Measurements from ENCODE around the gene TRAK1. TPM values are rescaled to one million over a fixed set of nuclear protein-coding genes. Genes with fewer than 3 reads are reported as not detected.

TRAK1 gene
- total RNA-seq, 4 donors from 2014 or later, result 37.4 to 89.5 (median 53.0) TPM

- Histone ChIP-seq H3K9me3 (no peaks in the 10 kb centered on the region), H3K27ac (peak overlapping the region; percentile 62 to 94 (median 86)), H3K4me3 (peak overlapping the region in 1 of 2 donors; percentile 5), H3K36me3 (no peaks in the 10 kb centered on the region), H3K4me1 (peaks cover 15 to 80% (median 31%) of the 10 kb centered on the region in 3 donors), H3K27me3 (no peaks in the 10 kb centered on the region)
- 55% methylated on average over 4 of the region's 7 CpGs; no CpG with 5 or more reads in 1 of the 2 donors for WGBS, 2 donors (ENCODE audit: low coverage in 1 of 2)
- peak; percentile 53 for ATAC-seq
- no peak for TF ChIP-seq POLR2A (IDR thresholded peaks at IDR 0.05)
- TF ChIP-seq POLR2AphosphoS5 (IDR thresholded peaks at IDR 0.05), result peak; percentile 20
Observed at GRCh38 chr3:42053476-42053875, 37.7 kb upstream of the TRAK1 start.

GRCh38 chr3:42055291-42055690, 35.9 kb upstream of the TRAK1 start:
- Histone ChIP-seq H3K36me3 (no peaks in the 10 kb centered on the region), H3K27me3 (no peaks in the 10 kb centered on the region), H3K4me1 (peaks cover 15 to 83% (median 28%) of the 10 kb centered on the region in 3 donors), H3K4me3 (no peak overlapping the region), H3K27ac (peak overlapping the region in 3 of 4 donors; percentile 37 to 49 (median 43)), H3K9me3 (no peaks in the 10 kb centered on the region)
- 84 to 88% methylated on average over 2 to 3 of the region's 3 CpGs for WGBS, 2 donors (ENCODE audit: low coverage in 1 of 2)
- no peak for ATAC-seq
- TF ChIP-seq CTCF (IDR thresholded peaks at IDR 0.05), result no peak

GRCh38 chr3:42056840-42057239, 34.3 kb upstream of the TRAK1 start:
- Histone ChIP-seq H3K4me3 (no peak overlapping the region), H3K4me1 (peaks cover 18 to 86% (median 30%) of the 10 kb centered on the region in 3 donors), H3K9me3 (no peaks in the 10 kb centered on the region), H3K27me3 (no peaks in the 10 kb centered on the region), H3K36me3 (no peaks in the 10 kb centered on the region), H3K27ac (peak overlapping the region in 1 of 4 donors; percentile 20)
- 94% methylated on average over 2 of the region's 2 CpGs; no CpG with 5 or more reads in 1 of the 2 donors for WGBS, 2 donors (ENCODE audit: low coverage in 1 of 2)
- ATAC-seq, result no peak
- TF ChIP-seq POLR2A (IDR thresholded peaks at IDR 0.05), result no peak
- no peak for TF ChIP-seq EP300 (IDR thresholded peaks at IDR 0.05)
- no peak for TF ChIP-seq POLR2AphosphoS5 (IDR thresholded peaks at IDR 0.05)
- no peak for TF ChIP-seq CTCF (IDR thresholded peaks at IDR 0.05)

GRCh38 chr3:42057561-42058211, 33.5 kb upstream of the TRAK1 start:
- H3K4me1 ChIP-seq, result peaks cover 18 to 86% (median 26%) of the 10 kb centered on the region in 3 donors
- no peak for ATAC-seq
- TF ChIP-seq POLR2A (IDR thresholded peaks at IDR 0.05) (no peak), POLR2AphosphoS5 (IDR thresholded peaks at IDR 0.05) (no peak), CTCF (IDR thresholded peaks at IDR 0.05) (no peak), EP300 (IDR thresholded peaks at IDR 0.05) (no peak)
- peak overlapping the region in 2 of 4 donors; percentile 36 to 88 for H3K27ac ChIP-seq
- no peak overlapping the region for H3K4me3 ChIP-seq
- no peaks in the 10 kb centered on the region for H3K36me3 ChIP-seq
- 64 to 94% methylated on average over 3 to 6 of the region's 7 CpGs for WGBS, 2 donors (ENCODE audit: low coverage in 1 of 2)
- H3K9me3 ChIP-seq, result no peaks in the 10 kb centered on the region
- H3K27me3 ChIP-seq, result no peaks in the 10 kb centered on the region

- TF ChIP-seq CTCF (IDR thresholded peaks at IDR 0.05), result no peak
- TF ChIP-seq EP300 (IDR thresholded peaks at IDR 0.05), result no peak
- no peak for TF ChIP-seq POLR2A (IDR thresholded peaks at IDR 0.05)
- no peak for TF ChIP-seq POLR2AphosphoS5 (IDR thresholded peaks at IDR 0.05)
- Histone ChIP-seq H3K27me3 (no peaks in the 10 kb centered on the region), H3K27ac (peak overlapping the region; percentile 87 to 92 (median 90)), H3K4me3 (no peak overlapping the region), H3K4me1 (peaks cover 19 to 93% (median 29%) of the 10 kb centered on the region in 3 donors), H3K36me3 (no peaks in the 10 kb centered on the region), H3K9me3 (no peaks in the 10 kb centered on the region)
- peak; percentile 49 for ATAC-seq
- 19 to 26% methylated on average over 2 to 4 of the region's 7 CpGs for WGBS, 2 donors (ENCODE audit: low coverage in 1 of 2)
Observed at GRCh38 chr3:42061025-42061712, 30.0 kb upstream of the TRAK1 start.
